T-helper 17 cell (primary cell): ENCODE measurements around the gene SLC12A8. TPM values are rescaled to one million over a fixed set of nuclear protein-coding genes. Genes with fewer than 3 reads are reported as not detected.
"Not testable (repeated sequence)": the region's sequence is repeated elsewhere in the genome, so short reads cannot be mapped to it uniquely, and the experiment has no call there.

Experiments
- ATAC-seq: fragments of 150-1000 bp; cut with Tn5 transposase; 2 replicates; pipeline ENCODE4 v1.10.0; 2021; ENCODE audit warnings: mild to moderate bottlenecking, moderate library complexity
- DNase-seq, 3 donors: peaks; one replicate each; pipeline versions ENCODE4 v3.0.0 to v3.0.0-alpha.2; 2020 to 2021
- H3K9me3 ChIP-seq: one replicate; pipeline ENCODE4 v1.7.0; 2013; ENCODE audit warnings: low read length, mild to moderate bottlenecking; ENCODE audit not compliant: control insufficient read depth, poor library complexity, severe bottlenecking
- H3K27ac Mint-ChIP-seq: one replicate; pipeline ENCODE4 v1.8.0; 2022; ENCODE audit warnings: mild to moderate bottlenecking, moderate library complexity, mixed read lengths
- H3K27me3 Mint-ChIP-seq: one replicate; pipeline ENCODE4 v1.8.0; 2022; ENCODE audit warnings: mixed read lengths
- H3K36me3 Mint-ChIP-seq: one replicate; pipeline ENCODE4 v1.8.0; 2022; ENCODE audit warnings: low read depth, mixed read lengths
- H3K4me1 Mint-ChIP-seq: one replicate; pipeline ENCODE4 v1.8.0; 2022; ENCODE audit warnings: mild to moderate bottlenecking, mixed read lengths
- H3K4me3 Mint-ChIP-seq: one replicate; pipeline ENCODE4 v1.8.0; 2022; ENCODE audit warnings: mild to moderate bottlenecking, moderate library complexity, mixed read lengths
- total RNA-seq, 4 donors: library from RNA in 2 of 4; stranded (reverse) in 2 of 4; gene quantifications; one replicate each; pipeline ENCODE4 v1.2.3 and lab custom pipeline; 2022 to 2026

Gene SLC12A8
- total RNA-seq, 2 donors from 2014 or later = 0.40 TPM; not detected in 1

GRCh38 chr3:125087768-125088391, 124.7 kb downstream of the SLC12A8 start:
- DNase-seq (no peak), ATAC-seq (no peak)
- Mint-ChIP-seq H3K4me3 (no peak overlapping the region), H3K36me3 (peaks cover 4% of the 10 kb centered on the region), H3K27ac (no peak overlapping the region), H3K27me3 (no peaks in the 10 kb centered on the region), H3K4me1 (no peaks in the 10 kb centered on the region)
- H3K9me3 ChIP-seq = no peaks in the 10 kb centered on the region

DNA sequence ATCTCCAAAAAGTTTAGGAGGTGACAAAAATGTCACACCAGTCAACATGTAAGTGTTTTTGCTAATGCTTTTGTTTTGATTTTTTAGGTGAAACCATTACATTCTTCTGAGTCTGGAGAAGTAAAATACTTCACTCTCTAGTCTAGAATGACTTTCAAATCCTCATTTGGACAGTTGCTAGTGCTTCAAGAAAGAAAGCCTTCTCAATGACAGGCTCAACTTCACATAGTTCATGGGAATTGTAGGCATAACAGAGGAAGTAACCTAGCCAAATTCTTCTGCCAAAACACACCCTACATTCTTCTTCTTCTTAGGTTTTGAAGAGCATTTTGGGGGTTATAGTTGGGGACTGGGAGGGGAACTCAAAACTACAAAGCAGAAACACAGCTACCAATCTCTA, 127.4 kb downstream of the SLC12A8 start:
- ATAC-seq = no peak

DNA sequence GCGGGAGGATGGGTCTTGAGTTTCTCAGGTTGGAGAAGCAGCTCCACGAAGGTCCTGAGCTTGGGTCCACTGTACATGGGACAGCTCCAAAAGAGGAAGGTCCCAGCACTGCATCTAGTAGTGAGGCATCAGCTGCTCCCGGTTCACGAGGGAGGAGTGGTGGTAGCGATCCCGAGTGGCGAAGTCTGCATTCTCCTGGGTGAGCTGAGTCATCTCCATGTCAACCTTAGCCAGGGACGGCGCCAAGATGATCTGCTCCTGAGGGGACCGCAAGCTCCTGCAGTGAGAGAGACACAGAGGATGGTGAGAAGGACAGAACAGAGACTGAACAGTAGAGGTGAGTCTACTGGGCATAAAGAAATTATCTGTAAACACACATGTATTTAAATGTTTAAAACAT, 128.8 kb downstream of the SLC12A8 start:
- DNase-seq (no peak), ATAC-seq (no peak)
- H3K4me3 Mint-ChIP-seq = no peak overlapping the region
- no peaks in the 10 kb centered on the region for H3K9me3 ChIP-seq
- H3K36me3 Mint-ChIP-seq = no peaks in the 10 kb centered on the region
- no peak overlapping the region for H3K27ac Mint-ChIP-seq
- no peaks in the 10 kb centered on the region for H3K4me1 Mint-ChIP-seq
- peaks cover 4% of the 10 kb centered on the region for H3K27me3 Mint-ChIP-seq

More for the DNA sequence above, 127.4 kb downstream of the SLC12A8 start:
- Mint-ChIP-seq H3K4me1 (no peaks in the 10 kb centered on the region), H3K27ac (no peak overlapping the region), H3K36me3 (peaks cover 2% of the 10 kb centered on the region), H3K27me3 (no peaks in the 10 kb centered on the region), H3K4me3 (no peak overlapping the region)
- no peak for DNase-seq
- no peaks in the 10 kb centered on the region for H3K9me3 ChIP-seq

GRCh38 chr3:125082339-125082738, 130.2 kb downstream of the SLC12A8 start:
- not testable (repeated sequence) for H3K27ac Mint-ChIP-seq, ATAC-seq, DNase-seq

DNA sequence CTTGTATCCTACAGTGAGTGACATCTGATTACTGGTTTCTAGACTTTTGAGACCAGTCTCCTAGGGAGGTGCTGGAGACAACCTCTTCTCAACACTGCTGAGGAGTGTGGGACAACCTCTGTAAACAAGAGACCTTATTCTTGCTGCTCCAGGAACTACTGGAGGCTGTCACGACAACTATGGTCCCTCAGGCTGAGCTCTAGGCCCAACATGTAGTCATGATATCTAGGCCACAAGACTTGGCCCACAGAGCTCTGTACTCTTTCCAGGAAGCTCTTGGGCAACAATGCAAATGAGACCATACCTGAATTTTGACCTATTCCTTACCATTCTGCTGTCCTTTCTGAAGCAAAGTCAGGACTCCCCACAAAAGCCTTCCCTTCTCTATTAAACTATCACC, 132.5 kb downstream of the SLC12A8 start:
- Mint-ChIP-seq H3K27me3 (peaks cover 28% of the 10 kb centered on the region), H3K4me1 (peaks cover 4% of the 10 kb centered on the region), H3K36me3 (no peaks in the 10 kb centered on the region), H3K4me3 (no peak overlapping the region), H3K27ac (no peak overlapping the region)
- H3K9me3 ChIP-seq = no peaks in the 10 kb centered on the region
- ATAC-seq = no peak
- no peak for DNase-seq

More at GRCh38 chr3:125082339-125082738, 130.2 kb downstream of the SLC12A8 start:
- not testable (repeated sequence) for H3K4me1 Mint-ChIP-seq, H3K36me3 Mint-ChIP-seq, H3K9me3 ChIP-seq, H3K4me3 Mint-ChIP-seq
- H3K27me3 Mint-ChIP-seq = peaks cover 17% of the 10 kb centered on the region

DNA sequence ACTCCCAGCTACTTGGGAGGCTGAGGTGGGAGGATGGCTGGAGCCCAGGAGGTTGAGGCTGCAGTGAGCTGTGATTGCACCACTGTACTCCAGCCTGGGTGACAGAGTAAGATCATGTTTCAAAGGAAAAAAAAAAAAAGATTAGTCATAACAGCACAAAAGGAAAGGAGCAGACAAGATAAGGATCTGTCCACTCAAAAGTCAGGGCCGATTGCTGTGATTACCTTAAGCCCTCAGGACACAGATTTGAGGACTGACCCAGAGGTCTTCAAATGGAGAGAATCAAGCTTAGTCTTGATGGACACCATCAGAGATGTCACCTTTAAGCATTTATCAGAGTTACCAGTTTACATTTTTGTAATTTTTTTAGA, 132.9 kb downstream of the SLC12A8 start:
- H3K27ac Mint-ChIP-seq = no peak overlapping the region
- H3K4me1 Mint-ChIP-seq = peaks cover 5% of the 10 kb centered on the region
- no peaks in the 10 kb centered on the region for H3K36me3 Mint-ChIP-seq
- H3K4me3 Mint-ChIP-seq = no peak overlapping the region
- ATAC-seq (no peak), DNase-seq (no peak)
- H3K9me3 ChIP-seq = no peaks in the 10 kb centered on the region
- H3K27me3 Mint-ChIP-seq = peaks cover 28% of the 10 kb centered on the region

GRCh38 chr3:125078951-125079674, 133.4 kb downstream of the SLC12A8 start:
- no peak overlapping the region for H3K4me3 Mint-ChIP-seq
- no peaks in the 10 kb centered on the region for H3K36me3 Mint-ChIP-seq
- H3K9me3 ChIP-seq = no peaks in the 10 kb centered on the region
- peaks cover 5% of the 10 kb centered on the region for H3K4me1 Mint-ChIP-seq
- peaks cover 28% of the 10 kb centered on the region for H3K27me3 Mint-ChIP-seq
- no peak for ATAC-seq
- H3K27ac Mint-ChIP-seq = no peak overlapping the region
- DNase-seq = no peak

DNA sequence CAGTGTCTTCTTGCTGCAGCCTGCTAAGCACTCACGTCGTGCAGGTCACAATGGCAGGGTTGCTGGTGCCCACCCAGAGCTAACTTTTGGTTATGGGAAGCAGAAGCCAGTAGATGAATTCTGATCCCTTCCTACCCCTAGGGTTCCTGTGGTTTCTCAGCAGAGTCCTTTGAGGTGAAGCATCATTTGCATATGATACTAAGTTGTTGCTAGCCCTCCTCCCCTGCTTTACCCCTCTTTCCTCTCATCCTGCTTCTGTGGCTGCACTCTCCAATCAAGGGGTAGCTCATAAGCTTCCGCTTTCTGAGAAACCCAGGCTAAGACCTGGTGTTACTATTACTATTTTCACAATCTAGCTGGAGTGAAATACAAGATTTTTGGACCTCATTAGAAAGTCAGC, 134.7 kb downstream of the SLC12A8 start:
- H3K4me3 Mint-ChIP-seq = no peak overlapping the region
- no peak for DNase-seq
- no peak for ATAC-seq
- H3K36me3 Mint-ChIP-seq = no peaks in the 10 kb centered on the region
- H3K27me3 Mint-ChIP-seq = peaks cover 28% of the 10 kb centered on the region
- H3K27ac Mint-ChIP-seq = no peak overlapping the region
- H3K4me1 Mint-ChIP-seq = peaks cover 5% of the 10 kb centered on the region
- H3K9me3 ChIP-seq = no peaks in the 10 kb centered on the region

DNA sequence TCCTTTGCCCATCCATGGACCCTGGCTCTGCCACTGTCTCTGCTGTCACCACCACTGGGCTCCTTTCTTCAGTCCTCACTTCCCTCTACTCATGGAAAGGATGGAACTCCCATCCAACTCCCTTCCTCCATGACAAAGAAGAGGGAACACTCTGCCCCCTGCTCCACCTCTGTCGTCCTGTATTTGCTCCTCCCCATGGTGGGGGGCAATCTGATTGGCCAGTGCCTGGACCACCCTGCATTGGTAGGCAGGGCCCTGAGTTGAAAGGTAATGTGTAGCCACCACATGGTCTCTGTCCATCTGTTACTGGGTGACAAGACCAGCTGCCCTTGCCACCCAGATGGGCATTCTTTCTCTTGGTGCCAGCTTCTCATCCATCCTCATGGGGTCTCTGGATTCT, 136.1 kb downstream of the SLC12A8 start:
- H3K27me3 Mint-ChIP-seq = peaks cover 28% of the 10 kb centered on the region
- no peaks in the 10 kb centered on the region for H3K36me3 Mint-ChIP-seq
- ATAC-seq = no peak
- no peaks in the 10 kb centered on the region for H3K9me3 ChIP-seq
- no peak overlapping the region for H3K4me3 Mint-ChIP-seq
- H3K4me1 Mint-ChIP-seq = peaks cover 5% of the 10 kb centered on the region
- no peak overlapping the region for H3K27ac Mint-ChIP-seq
- no peak for DNase-seq

GRCh38 chr3:125075738-125076137, 136.8 kb downstream of the SLC12A8 start:
- ATAC-seq (no peak), DNase-seq (no peak)
- no peaks in the 10 kb centered on the region for H3K9me3 ChIP-seq
- Mint-ChIP-seq H3K27me3 (peaks cover 28% of the 10 kb centered on the region), H3K4me1 (peaks cover 5% of the 10 kb centered on the region), H3K36me3 (no peaks in the 10 kb centered on the region), H3K27ac (no peak overlapping the region), H3K4me3 (no peak overlapping the region)

- ATAC-seq (no peak), DNase-seq (no peak)
- peaks cover 21% of the 10 kb centered on the region for H3K27me3 Mint-ChIP-seq
- H3K27ac Mint-ChIP-seq = no peak overlapping the region
- no peaks in the 10 kb centered on the region for H3K36me3 Mint-ChIP-seq
- H3K4me1 Mint-ChIP-seq = peaks cover 9% of the 10 kb centered on the region
- H3K4me3 Mint-ChIP-seq = no peak overlapping the region
- no peaks in the 10 kb centered on the region for H3K9me3 ChIP-seq
These were observed 139.1 kb downstream of the SLC12A8 start for GRCh38 chr3:125073390-125073905.

- ATAC-seq (no peak), DNase-seq (no peak)
- no peak overlapping the region for H3K4me3 Mint-ChIP-seq
- H3K36me3 Mint-ChIP-seq = no peaks in the 10 kb centered on the region
- H3K4me1 Mint-ChIP-seq = peaks cover 7% of the 10 kb centered on the region
- peaks cover 15% of the 10 kb centered on the region for H3K27me3 Mint-ChIP-seq
- H3K9me3 ChIP-seq = no peaks in the 10 kb centered on the region
- H3K27ac Mint-ChIP-seq = no peak overlapping the region
These were observed 139.7 kb downstream of the SLC12A8 start for GRCh38 chr3:125072749-125073389.

GRCh38 chr3:125072301-125072700, 140.2 kb downstream of the SLC12A8 start:
- H3K4me3 Mint-ChIP-seq = no peak overlapping the region
- no peaks in the 10 kb centered on the region for H3K36me3 Mint-ChIP-seq
- DNase-seq (no peak), ATAC-seq (no peak)
- no peak overlapping the region for H3K27ac Mint-ChIP-seq
- H3K27me3 Mint-ChIP-seq = peaks cover 11% of the 10 kb centered on the region
- H3K9me3 ChIP-seq = no peaks in the 10 kb centered on the region
- peaks cover 7% of the 10 kb centered on the region for H3K4me1 Mint-ChIP-seq
